ENCODE measurements around the gene ZMYND11. TPM values are rescaled to one million over a fixed set of nuclear protein-coding genes. Genes with fewer than 3 reads are reported as not detected.

ZMYND11 gene
- total and polyA plus RNA-seq, 2 experiments from 2014 or later = 31.5 to 70.2 TPM

- Histone ChIP-seq H3K27me3 (no peaks in the 10 kb centered on the region), H2AFZ (no peak overlapping the region), H3K36me3 (replicated peaks; ENCODE audit: insufficient read depth, low read depth) (no peaks in the 10 kb centered on the region), H3K4me2 (no peak overlapping the region), H4K20me1 (ENCODE audit: insufficient read depth, poor library complexity, severe bottlenecking) (no peaks in the 10 kb centered on the region), H3K4me1 (ENCODE audit: insufficient read depth) (peaks cover 14% of the 10 kb centered on the region), H3K9me3 (ENCODE audit: low read depth) (no peaks in the 10 kb centered on the region), H3K4me3 (no peak overlapping the region), H3K79me2 (peaks cover 6% of the 10 kb centered on the region), H3K9me2 (replicated peaks; ENCODE audit: insufficient read depth) (no peaks in the 10 kb centered on the region), H3K27ac (no peak overlapping the region)
- no peak for TF ChIP-seq CTCF (IDR thresholded peaks at IDR 0.05; ENCODE audit: poor library complexity)
- no peak for TF ChIP-seq EZH2phosphoT487 (IDR thresholded peaks at IDR 0.05; ENCODE audit: low read depth, severe bottlenecking, unreplicated experiment)
- no peak for TF ChIP-seq EZH2 (IDR thresholded peaks at IDR 0.05; ENCODE audit: borderline replicate concordance)
- no peak for DNase-seq (ENCODE audit: low spot score)
- 75% methylated on average over 2 of the region's 2 CpGs for WGBS (ENCODE audit: low lambda C conversion rate, missing lambda C conversion rate)
Measured at GRCh38 chr10:219731-220472, 84.6 kb downstream of the ZMYND11 start.

GRCh38 chr10:224571-224970 is 89.3 kb downstream of the ZMYND11 start:
- WGBS (ENCODE audit: low lambda C conversion rate, missing lambda C conversion rate) = 91% methylated on average over 3 of the region's 3 CpGs
- Histone ChIP-seq H3K9me2 (replicated peaks; ENCODE audit: insufficient read depth) (no peaks in the 10 kb centered on the region), H3K4me3 (no peak overlapping the region), H4K20me1 (ENCODE audit: insufficient read depth, poor library complexity, severe bottlenecking) (no peaks in the 10 kb centered on the region), H3K4me1 (ENCODE audit: insufficient read depth) (peaks cover 8% of the 10 kb centered on the region), H2AFZ (no peak overlapping the region), H3K4me2 (no peak overlapping the region), H3K9me3 (ENCODE audit: low read depth) (no peaks in the 10 kb centered on the region), H3K27ac (no peak overlapping the region), H3K79me2 (peaks cover 4% of the 10 kb centered on the region), H3K27me3 (no peaks in the 10 kb centered on the region), H3K36me3 (replicated peaks; ENCODE audit: insufficient read depth, low read depth) (no peaks in the 10 kb centered on the region)
- no peak for TF ChIP-seq CTCF (IDR thresholded peaks at IDR 0.05; ENCODE audit: poor library complexity)
- no peak for TF ChIP-seq EZH2phosphoT487 (IDR thresholded peaks at IDR 0.05; ENCODE audit: low read depth, severe bottlenecking, unreplicated experiment)
- no peak for TF ChIP-seq EZH2 (IDR thresholded peaks at IDR 0.05; ENCODE audit: borderline replicate concordance)
- no peak for DNase-seq (ENCODE audit: low spot score)

- no peaks in the 10 kb centered on the region for H3K4me1 ChIP-seq (ENCODE audit: insufficient read depth)
- no peak overlapping the region for H3K27ac ChIP-seq
- H3K4me2 ChIP-seq = no peak overlapping the region
- no peaks in the 10 kb centered on the region for H4K20me1 ChIP-seq (ENCODE audit: insufficient read depth, poor library complexity, severe bottlenecking)
- H3K9me2 ChIP-seq (replicated peaks; ENCODE audit: insufficient read depth) = no peaks in the 10 kb centered on the region
- TF ChIP-seq EZH2 (IDR thresholded peaks at IDR 0.05; ENCODE audit: borderline replicate concordance) = no peak
- no peak for TF ChIP-seq EZH2phosphoT487 (IDR thresholded peaks at IDR 0.05; ENCODE audit: low read depth, severe bottlenecking, unreplicated experiment)
- no peak for TF ChIP-seq CTCF (IDR thresholded peaks at IDR 0.05; ENCODE audit: poor library complexity)
- no peak overlapping the region for H3K4me3 ChIP-seq
- no peaks in the 10 kb centered on the region for H3K36me3 ChIP-seq (replicated peaks; ENCODE audit: insufficient read depth, low read depth)
- H2AFZ ChIP-seq = no peak overlapping the region
- 75% methylated on average over 2 of the region's 2 CpGs for WGBS (ENCODE audit: low lambda C conversion rate, missing lambda C conversion rate)
- DNase-seq (ENCODE audit: low spot score) = no peak
- H3K27me3 ChIP-seq = no peaks in the 10 kb centered on the region
- no peaks in the 10 kb centered on the region for H3K9me3 ChIP-seq (ENCODE audit: low read depth)
- peaks cover 4% of the 10 kb centered on the region for H3K79me2 ChIP-seq
Measured at GRCh38 chr10:226018-226417, 90.8 kb downstream of the ZMYND11 start.

All from hepatocyte (in vitro differentiated cells).